HG03135 (cell line): ENCODE results near the gene SLC15A2.

ENCODE experiments used
- ATAC-seq: cut with Tn5 transposase; IDR thresholded peaks from one replicate; pipeline ENCODE4 v1.9.1; 2021; ENCODE audit warnings: mild to moderate bottlenecking, moderate library complexity; ENCODE audit not compliant: unreplicated experiment

The SLC15A2 gene

DNA sequence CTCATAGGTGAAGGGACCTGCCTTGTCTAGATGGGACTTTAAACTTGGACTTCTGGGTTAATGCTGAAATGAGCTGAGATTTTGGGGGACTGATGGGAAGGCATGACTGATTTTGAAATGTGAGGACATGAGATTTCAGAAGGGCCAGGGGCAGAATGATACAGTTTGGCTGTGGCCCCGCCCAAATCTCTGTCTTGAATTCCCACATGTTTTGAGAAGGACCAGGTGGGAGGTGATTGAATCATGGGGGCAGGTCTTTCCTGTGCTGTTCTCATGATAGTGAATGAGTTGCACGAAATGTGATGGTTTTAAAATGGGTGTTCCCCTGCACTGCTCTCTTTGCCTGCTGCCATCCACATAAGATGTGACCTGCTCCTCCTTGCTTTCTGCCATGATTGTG is 85.0 kb downstream of the SLC15A2 start:
- ATAC-seq = no peak

DNA sequence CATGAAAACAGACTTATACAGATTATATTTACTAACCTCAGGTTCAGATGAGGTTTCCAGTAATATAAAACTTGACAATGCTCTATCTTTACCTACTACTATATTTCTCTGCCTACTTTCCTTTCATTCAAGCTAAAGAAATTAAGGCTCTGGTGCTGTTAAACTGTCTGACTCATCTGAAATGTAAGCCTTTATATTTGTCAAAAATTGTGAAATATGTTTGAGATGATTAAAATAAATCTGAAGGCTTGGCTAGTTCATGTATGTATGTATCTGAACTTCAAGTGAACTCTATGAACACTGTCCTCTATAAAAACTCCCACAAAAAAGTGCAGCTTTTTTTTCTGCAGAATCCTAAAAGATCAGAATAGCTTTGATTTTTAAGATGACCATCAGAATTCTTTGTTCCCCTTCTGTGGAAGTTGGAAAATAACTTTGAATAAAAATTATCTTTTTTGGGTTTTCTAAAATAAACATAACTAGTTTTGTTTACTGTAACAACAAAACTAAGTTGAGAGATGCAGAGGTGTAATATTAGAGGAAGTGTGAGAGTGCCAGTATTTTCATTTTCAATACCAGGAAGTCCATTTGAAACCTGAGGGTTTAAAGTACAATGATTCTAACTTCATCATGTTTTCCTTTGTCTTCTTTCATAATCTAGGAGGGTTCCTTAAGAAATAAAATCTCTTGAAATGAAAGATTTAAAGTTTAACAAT is 85.7 kb downstream of the SLC15A2 start:
- ATAC-seq = no peak

DNA sequence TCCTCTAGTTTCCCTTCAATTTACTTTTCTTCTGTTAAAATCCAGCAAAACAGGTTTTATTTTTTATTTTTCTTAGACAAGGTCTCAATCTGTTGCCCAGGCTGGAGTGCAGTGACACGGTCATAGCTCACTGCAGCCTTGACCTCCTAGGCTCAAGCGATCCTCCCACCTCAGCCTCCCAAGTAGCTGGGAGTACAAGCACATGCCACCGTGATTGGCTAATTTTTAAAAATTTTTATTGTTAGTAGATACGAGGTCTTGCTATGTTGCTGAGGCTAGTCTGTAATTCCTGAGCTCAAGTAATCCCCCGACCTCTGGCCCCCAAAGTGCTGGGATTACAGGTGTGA is 86.2 kb downstream of the SLC15A2 start:
- no peak for ATAC-seq

DNA sequence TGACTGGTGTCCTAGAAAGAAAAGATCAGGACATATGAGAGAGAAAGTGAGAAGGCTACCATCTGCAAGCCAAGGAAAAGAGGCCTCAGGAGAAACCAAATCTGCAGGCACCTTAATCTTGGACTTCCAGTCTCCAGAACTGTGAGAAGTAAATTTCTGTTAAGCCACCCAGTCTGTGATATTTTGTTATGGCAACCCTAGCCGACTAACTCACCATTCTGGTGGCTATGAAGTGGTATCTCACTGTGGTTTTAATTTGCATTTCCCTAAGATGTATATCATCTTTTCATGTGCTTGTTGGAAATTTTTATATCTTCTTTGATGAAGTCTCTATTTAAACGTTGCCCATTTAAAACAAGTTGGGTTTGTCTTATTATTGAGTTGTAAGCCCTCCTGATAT is 87.3 kb downstream of the SLC15A2 start:
- ATAC-seq = no peak

DNA sequence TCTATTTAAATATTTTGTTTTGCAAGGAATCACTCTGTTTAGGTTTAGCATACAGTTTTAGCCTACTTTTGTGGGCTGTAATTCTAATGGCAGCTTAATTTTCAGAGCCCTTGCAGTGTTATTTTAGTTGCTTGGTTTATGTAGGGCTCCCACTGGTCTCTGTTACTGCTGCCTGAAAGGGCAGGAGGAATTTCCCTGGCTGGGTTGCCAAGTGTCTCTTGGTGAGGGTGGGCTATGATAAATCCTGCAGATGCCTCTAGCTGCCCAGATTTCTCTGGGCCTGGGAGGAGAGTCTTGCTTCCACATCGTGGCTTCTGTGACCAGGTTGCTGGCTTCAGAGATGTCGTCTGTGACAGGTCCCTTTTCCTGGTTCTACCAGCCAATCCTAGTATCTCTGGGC is 91.6 kb downstream of the SLC15A2 start:
- no peak for ATAC-seq

DNA sequence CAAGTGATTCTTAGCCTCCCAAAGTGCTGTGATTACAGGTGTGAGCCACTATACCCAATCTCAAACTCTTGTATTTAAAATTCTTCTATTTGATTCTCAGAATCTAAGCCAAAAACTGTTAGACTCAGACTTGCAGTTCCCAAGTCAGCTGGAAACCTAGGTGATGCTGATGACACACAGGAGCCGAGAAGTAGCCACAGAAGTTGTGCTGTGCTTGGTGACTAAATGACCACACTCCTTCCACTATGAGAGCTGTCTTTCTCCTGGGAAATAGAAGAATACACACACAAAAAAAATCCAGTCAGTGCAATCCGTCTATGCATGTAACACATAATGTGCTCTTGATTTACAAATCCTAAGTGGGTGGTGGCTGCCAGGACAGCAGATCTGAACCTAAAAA is 93.9 kb downstream of the SLC15A2 start:
- no peak for ATAC-seq

DNA sequence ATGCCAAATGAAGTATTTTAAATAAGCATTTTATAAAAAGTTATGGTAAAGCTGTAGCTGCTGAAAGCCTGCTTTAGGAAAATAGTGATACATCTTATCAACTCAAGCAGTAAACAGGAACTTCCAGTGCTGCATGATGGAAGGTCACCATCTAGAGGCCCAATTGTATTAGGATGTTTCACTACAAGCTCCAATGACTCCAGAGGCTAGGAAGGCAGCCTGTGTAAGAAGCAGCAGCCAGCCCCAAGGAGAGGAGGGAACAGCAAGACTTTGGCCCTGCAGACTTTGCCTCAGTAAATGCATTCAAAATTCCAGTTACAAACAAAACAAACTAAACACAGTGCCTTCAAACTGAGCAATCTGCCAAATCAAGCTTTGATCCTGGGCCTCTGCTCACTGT is 95.7 kb downstream of the SLC15A2 start:
- no peak for ATAC-seq

DNA sequence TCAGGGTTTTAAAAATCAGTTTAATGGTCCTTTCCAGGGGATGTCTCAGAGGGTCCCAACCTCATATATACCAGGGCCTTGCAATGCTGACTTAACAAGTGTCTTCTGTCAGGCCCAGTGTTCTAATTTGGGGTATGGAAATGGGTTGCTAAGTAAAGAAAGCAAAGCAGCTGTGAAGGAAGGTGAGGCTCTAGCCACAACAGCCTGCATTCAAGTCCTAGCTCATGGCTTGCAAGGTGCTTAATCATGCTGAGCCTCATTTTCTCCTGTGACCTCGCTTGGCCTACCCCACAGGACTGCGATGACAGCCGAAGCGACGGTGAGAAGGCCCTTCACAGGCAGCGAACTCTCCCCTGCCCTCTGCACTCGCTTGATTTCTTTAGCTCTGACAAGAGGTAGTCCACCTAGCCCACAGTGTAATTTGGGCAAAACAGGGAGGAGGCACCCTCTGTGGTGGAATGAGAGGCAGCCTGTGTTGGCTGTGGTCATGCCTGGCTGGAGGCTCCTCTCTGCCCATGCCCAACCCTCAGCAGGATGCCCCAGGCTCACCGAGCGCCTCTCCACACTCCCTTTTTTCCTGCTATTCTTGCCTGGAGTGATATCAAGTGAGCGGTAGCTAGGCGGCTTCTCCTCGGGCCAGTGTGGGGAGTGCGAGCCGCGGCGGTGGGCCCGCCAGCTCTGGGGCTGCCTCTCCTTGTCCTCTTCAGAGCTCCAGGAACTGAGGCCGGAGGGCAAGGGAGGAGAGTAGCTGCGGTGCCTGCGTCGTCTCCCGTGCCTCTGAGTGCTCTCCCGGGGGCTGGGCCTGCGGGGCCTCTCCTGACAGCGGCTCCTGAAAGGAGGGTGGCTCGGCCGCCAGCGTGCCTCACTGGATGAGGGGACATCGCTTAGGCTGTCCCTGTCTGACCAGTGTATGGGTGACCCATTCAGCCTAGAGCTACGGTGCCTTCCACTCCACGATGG is 98.7 kb downstream of the SLC15A2 start:
- peak; percentile 62 for ATAC-seq
